Activated CD8-positive, alpha-beta T cell treated with anti-CD3 and anti-CD28 coated beads, Interleukin-2, amount 10 ng/mL, durations not matched to agents 7 days and 5 days (primary cell): ENCODE results near the gene MMP20. TPM values are rescaled to one million over a fixed set of nuclear protein-coding genes. Genes with fewer than 3 reads are reported as not detected.

ENCODE experiments used
- ATAC-seq: fragments of 150-1000 bp; cut with Tn5 transposase; one replicate; pipeline ENCODE4 v1.10.0; 2021; ENCODE audit warnings: moderate library complexity
- CTCF ChIA-PET: fragments of 350-600 bp; sonication (Branson Sonifier 250); formaldehyde crosslinking; loops from one replicate; lab custom pipeline; 2021; ENCODE audit warnings: antibody characterized with exemption; lab: Charles Lee
- POLR2A ChIA-PET: fragments of 350-600 bp; sonication (Branson Sonifier 250); formaldehyde crosslinking; loops from one replicate; lab custom pipeline; 2021; ENCODE audit warnings: antibody characterized with exemption; lab: Charles Lee
- DNase-seq: peaks from one replicate; pipeline ENCODE4 v3.0.0-alpha.2; 2020
- H3K27ac Mint-ChIP-seq: one replicate; pipeline ENCODE4 v1.8.0; 2021; ENCODE audit warnings: mild to moderate bottlenecking, mixed read lengths
- H3K27me3 Mint-ChIP-seq: one replicate; pipeline ENCODE4 v1.8.0; 2021; ENCODE audit warnings: low read depth, mixed read lengths
- H3K36me3 Mint-ChIP-seq: one replicate; pipeline ENCODE4 v1.8.0; 2021; ENCODE audit warnings: low read depth, mixed read lengths
- H3K4me1 Mint-ChIP-seq: one replicate; pipeline ENCODE4 v1.8.0; 2021; ENCODE audit warnings: low read depth, mixed read lengths
- H3K4me3 Mint-ChIP-seq: one replicate; pipeline ENCODE4 v1.8.0; 2021; ENCODE audit warnings: mild to moderate bottlenecking, mixed read lengths
- H3K9me3 Mint-ChIP-seq: one replicate; pipeline ENCODE4 v1.8.0; 2022; ENCODE audit warnings: mixed read lengths; ENCODE audit not compliant: insufficient read depth
- total RNA-seq, 2 experiments: library from RNA; stranded (reverse); gene quantifications; one replicate each; pipeline ENCODE4 v1.2.3, GENCODE V29; 2021

MMP20 gene
- total RNA-seq, 2 experiments from 2014 or later, result not detected

DNA sequence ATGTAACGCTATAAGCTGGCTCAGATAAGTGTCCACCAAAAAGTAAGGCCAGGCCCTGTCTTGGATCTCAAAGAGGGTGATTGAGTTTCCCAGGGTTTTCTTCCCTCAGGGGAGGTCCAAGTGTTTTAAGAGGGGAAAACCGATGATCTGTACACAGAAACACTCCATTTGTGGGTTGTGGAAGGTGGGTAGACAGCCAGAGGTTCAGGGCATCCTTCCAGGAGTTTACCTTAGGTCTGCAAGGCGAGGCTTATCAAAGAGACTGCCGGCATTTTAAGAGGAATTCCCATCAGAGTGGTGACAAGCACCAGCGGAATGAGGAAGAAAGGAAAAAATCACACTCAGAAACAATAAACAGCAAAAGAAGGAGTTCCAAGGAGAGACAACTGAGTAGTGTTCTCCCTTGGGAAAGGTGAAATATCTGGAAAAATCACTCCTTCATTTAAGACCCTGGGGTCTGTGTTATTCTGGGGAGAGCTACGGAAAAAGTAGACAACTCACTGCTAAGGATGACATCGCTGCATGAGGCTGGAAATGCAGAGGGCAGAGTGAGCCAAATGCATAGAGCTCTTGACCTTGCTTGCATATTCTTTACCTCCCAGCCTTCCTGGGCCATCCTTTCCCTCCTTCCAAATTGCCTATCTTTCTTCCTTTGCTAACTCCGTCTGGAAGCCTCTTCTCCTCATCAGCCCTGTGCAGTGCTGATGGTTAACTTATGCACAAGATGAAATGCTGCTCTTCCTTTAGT lies 72.5 kb downstream of the MMP20 start:
- DNase-seq (no peak), ATAC-seq (no peak)
- Mint-ChIP-seq H3K27ac (no peak overlapping the region), H3K27me3 (peaks cover 6% of the 10 kb centered on the region), H3K4me1 (no peaks in the 10 kb centered on the region), H3K4me3 (no peak overlapping the region), H3K36me3 (peaks cover 3% of the 10 kb centered on the region), H3K9me3 (no peaks in the 10 kb centered on the region)
- CTCF ChIA-PET, result interaction anchor here (0.9 kb wide), 1 partner anchor 45 kb away, joined by 3 read pairs; no protein-coding TSS in a partner anchor
- POLR2A ChIA-PET, result no interaction called here

DNA sequence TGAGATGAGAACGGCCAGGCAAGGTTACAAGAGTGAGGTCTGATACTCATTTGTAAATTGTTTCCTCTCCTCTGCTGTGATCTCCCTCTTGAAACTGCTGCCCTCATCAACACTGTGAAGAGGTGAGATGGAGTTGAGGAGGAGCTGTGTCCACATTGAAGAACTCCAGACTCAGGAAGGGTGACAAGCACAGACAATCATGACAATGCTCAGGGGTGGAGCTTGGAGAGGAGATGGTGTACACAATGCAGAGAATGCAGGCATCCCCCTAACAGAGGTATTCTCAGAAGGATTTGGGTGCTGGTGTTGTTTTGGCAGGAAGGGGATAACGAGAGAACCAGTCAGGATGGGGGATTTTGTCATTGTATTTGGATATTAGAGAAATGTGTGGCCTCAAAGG lies 73.1 kb downstream of the MMP20 start:
- POLR2A ChIA-PET, result no interaction called here
- no peak overlapping the region for H3K4me3 Mint-ChIP-seq
- CTCF ChIA-PET, result interaction anchor here (0.6 kb wide), 1 partner anchor 8 kb away, joined by 3 read pairs; no protein-coding TSS in a partner anchor
- DNase-seq (no peak), ATAC-seq (no peak)
- H3K9me3 Mint-ChIP-seq, result no peaks in the 10 kb centered on the region
- H3K27me3 Mint-ChIP-seq, result peaks cover 6% of the 10 kb centered on the region
- H3K4me1 Mint-ChIP-seq, result peaks cover 3% of the 10 kb centered on the region
- H3K36me3 Mint-ChIP-seq, result no peaks in the 10 kb centered on the region
- no peak overlapping the region for H3K27ac Mint-ChIP-seq

DNA sequence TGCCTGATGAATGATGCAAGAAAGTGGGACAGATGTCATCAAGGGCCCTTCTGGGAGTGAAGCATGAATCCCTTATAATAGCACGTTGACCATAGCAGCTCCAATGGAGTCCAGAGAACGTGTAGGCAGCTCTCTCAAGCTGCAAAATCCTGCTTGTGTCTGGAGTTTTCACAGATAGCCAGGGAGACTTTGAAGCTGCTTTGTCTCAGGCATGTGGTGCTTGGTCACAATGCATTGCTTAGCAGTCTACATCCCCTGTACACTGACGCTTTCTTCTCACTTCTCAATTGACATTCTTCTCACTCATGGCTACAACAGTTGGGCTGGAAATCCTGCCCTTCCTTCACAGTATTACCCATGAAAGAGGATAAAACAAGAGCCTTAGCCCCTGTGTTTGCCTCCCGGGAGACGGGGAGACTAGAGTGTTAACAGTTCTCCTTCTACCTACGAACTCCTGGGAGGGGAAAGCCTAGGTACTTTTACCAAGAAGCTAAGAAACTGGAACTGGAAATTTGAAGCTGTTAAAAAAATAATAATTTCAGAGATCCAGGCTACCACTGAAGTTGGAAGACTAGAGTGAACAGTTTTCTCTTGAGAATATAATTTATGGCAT lies 73.9 kb downstream of the MMP20 start:
- H3K9me3 Mint-ChIP-seq, result no peaks in the 10 kb centered on the region
- ChIA-PET POLR2A (no interaction called here), CTCF (interaction anchor here (0.6 to 1.1 kb wide), 2 partner anchors 7 to 61 kb away, joined by 3 read pairs; no protein-coding TSS in a partner anchor)
- H3K36me3 Mint-ChIP-seq, result no peaks in the 10 kb centered on the region
- H3K4me1 Mint-ChIP-seq, result peaks cover 5% of the 10 kb centered on the region
- DNase-seq (no peak), ATAC-seq (no peak)
- H3K27ac Mint-ChIP-seq, result no peak overlapping the region
- H3K27me3 Mint-ChIP-seq, result peaks cover 6% of the 10 kb centered on the region
- no peak overlapping the region for H3K4me3 Mint-ChIP-seq

DNA sequence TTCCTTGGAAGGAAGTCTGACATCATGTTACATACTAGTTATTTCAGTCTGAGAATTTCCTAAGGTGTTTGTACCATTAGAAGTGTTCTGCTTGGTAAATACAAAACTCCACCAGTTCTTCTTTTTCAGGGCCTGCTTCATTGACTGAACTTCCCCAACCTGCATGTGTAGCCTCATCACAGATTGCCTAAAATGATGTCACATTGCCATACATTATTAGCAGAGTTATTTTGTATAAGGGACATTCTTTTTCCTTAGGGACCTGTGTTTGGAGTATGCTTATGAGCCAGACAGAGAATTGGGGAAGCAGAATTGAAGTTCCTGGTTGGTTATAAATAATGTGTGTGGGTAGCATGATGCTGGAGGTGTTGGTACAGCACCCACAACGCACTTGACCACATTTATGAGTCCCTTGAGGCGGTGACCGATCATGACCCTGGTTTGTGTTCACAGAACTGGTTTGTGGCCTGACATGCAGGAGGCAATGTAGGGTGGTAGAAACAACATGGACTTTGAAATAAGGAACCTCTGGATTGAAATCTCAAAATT lies 78.1 kb downstream of the MMP20 start:
- Mint-ChIP-seq H3K9me3 (no peaks in the 10 kb centered on the region), H3K27me3 (no peaks in the 10 kb centered on the region), H3K27ac (no peak overlapping the region), H3K36me3 (no peaks in the 10 kb centered on the region), H3K4me1 (peaks cover 5% of the 10 kb centered on the region), H3K4me3 (no peak overlapping the region)
- no peak for ATAC-seq
- CTCF ChIA-PET, result interaction anchor here (0.9 to 1.8 kb wide), 4 partner anchors 9 to 66 kb away, joined by 3 to 7 read pairs (median 3); no protein-coding TSS in a partner anchor
- POLR2A ChIA-PET, result no interaction called here
- DNase-seq, result no peak

DNA sequence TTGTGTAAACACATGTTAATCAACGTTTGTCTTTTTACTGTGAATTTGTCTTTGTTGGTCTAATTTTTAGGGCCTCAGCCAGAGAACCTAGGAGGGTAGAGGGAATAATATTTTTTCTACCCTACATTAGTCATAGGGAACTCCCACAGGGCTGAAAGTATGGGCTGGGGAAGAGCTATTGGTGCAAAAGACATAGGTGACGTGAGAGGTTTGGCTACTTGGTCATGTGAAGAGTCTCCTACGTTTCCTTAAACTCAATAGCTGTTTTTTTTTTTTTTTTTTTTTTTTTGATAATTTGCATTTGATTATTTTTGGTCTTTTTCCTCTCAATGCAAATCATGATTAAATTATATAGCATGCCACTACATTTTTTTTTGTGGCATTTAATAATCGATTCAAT lies 78.7 kb downstream of the MMP20 start:
- ATAC-seq, result no peak
- Mint-ChIP-seq H3K27me3 (peaks cover 2% of the 10 kb centered on the region), H3K4me1 (peaks cover 5% of the 10 kb centered on the region), H3K9me3 (no peaks in the 10 kb centered on the region), H3K27ac (no peak overlapping the region), H3K4me3 (no peak overlapping the region), H3K36me3 (no peaks in the 10 kb centered on the region)
- POLR2A ChIA-PET, result no interaction called here
- no peak for DNase-seq
- CTCF ChIA-PET, result interaction anchor here (0.8 to 1.8 kb wide), 5 partner anchors 9 to 204 kb away, joined by 3 to 7 read pairs (median 3); no protein-coding TSS in a partner anchor

DNA sequence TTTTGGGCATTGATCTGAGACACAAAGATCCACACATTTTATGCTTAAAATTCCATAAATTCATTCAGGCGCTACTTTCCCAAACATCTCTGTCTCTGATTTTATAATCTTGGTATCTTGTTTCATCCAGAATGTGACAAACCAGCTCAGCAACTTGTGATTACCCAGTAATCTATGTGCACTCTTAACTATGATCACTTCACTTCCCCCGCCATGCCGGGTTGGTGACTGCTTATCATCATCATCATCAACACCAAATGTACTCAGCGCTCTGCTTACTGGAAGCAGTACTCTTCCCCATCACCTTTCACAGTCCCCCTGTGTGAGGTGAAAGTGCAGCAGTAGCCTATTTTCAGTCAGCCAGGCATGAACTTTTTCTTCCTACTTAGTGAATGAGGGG lies 79.4 kb downstream of the MMP20 start:
- no peak for DNase-seq
- CTCF ChIA-PET, result interaction anchor here (0.8 to 1.8 kb wide), 4 partner anchors 14 to 204 kb away, joined by 3 to 7 read pairs (median 4); no protein-coding TSS in a partner anchor
- Mint-ChIP-seq H3K4me3 (no peak overlapping the region), H3K36me3 (no peaks in the 10 kb centered on the region), H3K27ac (no peak overlapping the region), H3K4me1 (peaks cover 5% of the 10 kb centered on the region), H3K9me3 (no peaks in the 10 kb centered on the region), H3K27me3 (peaks cover 5% of the 10 kb centered on the region)
- no peak for ATAC-seq
- POLR2A ChIA-PET, result no interaction called here

DNA sequence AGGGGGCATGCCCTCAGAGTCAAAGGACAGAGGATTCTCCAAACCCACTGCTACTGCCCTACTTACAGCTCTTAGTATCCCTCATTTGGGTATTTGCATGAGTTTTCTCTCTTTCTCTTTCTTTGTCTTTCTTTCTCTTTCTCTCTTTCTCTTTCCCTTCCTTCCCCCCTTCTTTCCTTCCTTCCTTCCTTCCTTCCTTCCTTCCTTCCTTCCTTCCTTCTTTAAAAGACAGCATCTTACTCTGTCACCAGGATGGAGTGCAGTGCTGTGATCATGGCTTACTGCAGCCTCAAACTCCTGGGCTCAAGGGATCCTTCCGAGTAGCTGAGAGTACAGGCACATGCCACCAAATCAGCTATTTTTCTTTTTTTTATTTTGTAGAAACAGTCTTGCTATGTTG lies 80.5 kb downstream of the MMP20 start:
- ChIA-PET CTCF (interaction anchor here (0.6 to 1.3 kb wide), 4 partner anchors 7 to 68 kb away, joined by 3 read pairs; no protein-coding TSS in a partner anchor), POLR2A (no interaction called here)

DNA sequence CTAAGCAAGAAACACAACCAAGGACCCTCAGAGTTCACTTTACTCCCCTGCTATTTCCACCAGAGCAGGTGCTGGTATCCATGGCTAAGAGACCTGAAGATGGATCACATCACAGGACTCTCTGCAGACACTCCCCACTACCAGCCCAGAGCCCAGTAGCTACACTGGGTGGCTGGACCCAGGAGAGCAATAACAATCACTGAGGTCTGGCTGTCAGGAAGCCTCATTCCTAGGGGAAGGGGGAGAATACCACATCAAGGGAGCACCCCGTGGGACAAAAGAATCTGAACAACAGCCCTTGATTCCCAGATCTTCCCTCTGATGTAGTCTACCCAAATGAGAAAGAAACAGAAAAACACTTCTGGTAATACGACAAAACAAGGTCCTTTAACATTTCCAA lies 85.6 kb downstream of the MMP20 start:
- Mint-ChIP-seq H3K36me3 (no peaks in the 10 kb centered on the region), H3K4me3 (no peak overlapping the region), H3K27me3 (peaks cover 12% of the 10 kb centered on the region), H3K4me1 (peaks cover 4% of the 10 kb centered on the region), H3K27ac (no peak overlapping the region), H3K9me3 (no peaks in the 10 kb centered on the region)
- DNase-seq, result no peak
- ChIA-PET CTCF (interaction anchor here (0.6 to 1.2 kb wide), 3 partner anchors 31 to 127 kb away, joined by 3 to 4 read pairs (median 3); no protein-coding TSS in a partner anchor), POLR2A (interaction anchor here (0.6 kb wide), 1 partner anchor 184 kb away, joined by 3 read pairs; no protein-coding TSS in a partner anchor)
- ATAC-seq, result no peak

More for the DNA sequence above, 80.5 kb downstream of the MMP20 start:
- no peak overlapping the region for H3K4me3 Mint-ChIP-seq
- no peak for DNase-seq
- H3K27me3 Mint-ChIP-seq, result peaks cover 8% of the 10 kb centered on the region
- H3K9me3 Mint-ChIP-seq, result no peaks in the 10 kb centered on the region
- H3K27ac Mint-ChIP-seq, result no peak overlapping the region
- ATAC-seq, result no peak
- peaks cover 5% of the 10 kb centered on the region for H3K4me1 Mint-ChIP-seq
- no peaks in the 10 kb centered on the region for H3K36me3 Mint-ChIP-seq

DNA sequence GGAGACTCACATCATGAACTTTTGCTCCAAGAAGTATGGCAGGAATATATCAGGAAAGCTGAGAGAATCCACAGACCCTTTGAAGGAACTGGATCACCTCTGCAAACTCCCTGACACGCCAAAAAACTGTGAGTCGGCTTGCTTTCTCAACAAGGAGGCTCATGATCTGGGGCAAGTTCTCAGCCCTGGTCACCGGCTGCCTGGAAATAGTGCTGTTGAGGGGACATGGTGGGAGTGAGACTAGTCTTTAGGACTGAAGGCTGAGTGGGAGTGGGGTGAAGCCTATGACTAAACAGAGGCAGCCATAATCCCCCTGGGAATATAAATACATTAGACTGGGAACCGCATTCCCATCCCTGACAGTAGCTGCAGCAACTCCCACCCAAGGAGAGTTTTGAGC lies 86.2 kb downstream of the MMP20 start:
- ChIA-PET POLR2A (interaction anchor here (0.6 kb wide), 2 partner anchors 142 to 184 kb away, joined by 3 read pairs; no protein-coding TSS in a partner anchor), CTCF (interaction anchor here (1.2 to 2.2 kb wide), 2 partner anchors 15 to 43 kb away, joined by 4 to 10 read pairs; no protein-coding TSS in a partner anchor)
- no peak for ATAC-seq
- no peak overlapping the region for H3K27ac Mint-ChIP-seq
- H3K9me3 Mint-ChIP-seq, result no peaks in the 10 kb centered on the region
- H3K4me1 Mint-ChIP-seq, result peaks cover 5% of the 10 kb centered on the region
- no peak overlapping the region for H3K4me3 Mint-ChIP-seq
- H3K36me3 Mint-ChIP-seq, result no peaks in the 10 kb centered on the region
- peaks cover 16% of the 10 kb centered on the region for H3K27me3 Mint-ChIP-seq
- DNase-seq, result no peak

DNA sequence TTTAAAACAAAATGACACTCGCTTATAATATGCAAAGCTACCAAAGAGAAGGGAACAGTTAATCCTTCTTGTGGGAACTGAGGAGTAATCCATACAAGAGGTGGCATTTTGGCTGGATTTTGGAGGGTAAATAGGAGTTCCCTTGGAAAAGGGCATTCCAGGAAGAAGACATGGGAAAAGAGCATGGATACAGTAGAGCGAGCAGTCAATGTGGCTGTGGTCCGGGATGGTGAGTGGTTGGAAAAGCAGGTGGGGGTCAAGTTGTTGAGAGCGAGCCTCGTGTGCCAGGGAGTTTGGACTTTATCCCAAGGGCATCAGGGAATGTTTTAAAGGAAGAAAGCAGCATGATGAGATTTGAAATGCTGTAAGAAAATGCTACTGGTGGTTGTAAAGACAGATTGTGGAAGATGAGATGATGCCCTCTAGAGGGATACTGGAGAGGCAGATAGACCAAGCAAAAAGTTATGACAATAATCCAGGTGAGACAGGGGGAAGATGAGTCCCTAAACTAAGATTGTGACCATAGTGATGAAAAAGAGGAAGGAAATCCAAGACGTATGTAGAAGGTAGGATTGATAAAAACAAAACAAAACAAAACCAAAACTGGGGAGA lies 90.8 kb downstream of the MMP20 start:
- H3K4me1 Mint-ChIP-seq, result peaks cover 5% of the 10 kb centered on the region
- DNase-seq (no peak), ATAC-seq (no peak)
- ChIA-PET CTCF (interaction anchor here (0.9 kb wide), 1 partner anchor 38 kb away, joined by 3 read pairs; no protein-coding TSS in a partner anchor), POLR2A (no interaction called here)
- no peaks in the 10 kb centered on the region for H3K36me3 Mint-ChIP-seq
- peaks cover 11% of the 10 kb centered on the region for H3K27me3 Mint-ChIP-seq
- no peak overlapping the region for H3K4me3 Mint-ChIP-seq
- no peaks in the 10 kb centered on the region for H3K9me3 Mint-ChIP-seq
- H3K27ac Mint-ChIP-seq, result no peak overlapping the region

DNA sequence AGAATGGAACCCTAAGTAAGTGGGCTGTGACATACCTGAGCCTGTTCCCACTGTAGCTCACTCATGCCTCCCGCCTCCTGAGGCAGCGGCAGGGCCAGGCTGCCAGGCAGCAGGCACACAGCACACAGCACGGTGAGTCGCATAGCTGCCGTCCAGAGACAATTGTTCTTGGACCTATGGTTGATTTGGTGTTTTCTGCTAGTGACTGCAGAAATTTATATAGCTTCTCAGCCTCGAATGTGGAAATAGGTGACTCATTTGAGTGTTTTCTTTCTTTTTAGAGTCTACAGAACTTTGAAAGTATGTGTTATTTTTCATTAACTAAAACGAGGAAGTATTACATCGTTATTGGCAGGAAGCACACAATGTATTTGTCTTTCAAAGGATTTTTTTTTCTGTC lies 94.6 kb downstream of the MMP20 start, which contains the start of gene MMP7:
MMP7 (minus strand) TSS at position 190 of the 400 bp plus-strand sequence; CDS start at position 143, 47 bp downstream.
- CTCF ChIA-PET, result no interaction called here
- Mint-ChIP-seq H3K27me3 (peaks cover 14% of the 10 kb centered on the region), H3K9me3 (no peaks in the 10 kb centered on the region), H3K4me1 (peaks cover 2% of the 10 kb centered on the region), H3K4me3 (no peak within 1 kb of the TSS), H3K36me3 (no peaks in the 10 kb centered on the region), H3K27ac (no peak within 1 kb of the TSS)
- POLR2A ChIA-PET, result interaction anchor here (0.5 kb wide), 1 partner anchor 54 kb away, joined by 3 read pairs; no protein-coding TSS in a partner anchor
- no peak for DNase-seq
- no peak for ATAC-seq
